ENCODE data around the gene CD274.
"Not testable (repeated sequence)": the region's sequence is repeated elsewhere in the genome, so short reads cannot be mapped to it uniquely, and the experiment has no call there.

CD274 gene

GRCh38 chr9:5450359-5451091 lies at the start of gene CD274:
TSS of gene CD274 (plus strand) at chr9:5450542. CDS start at chr9:5456114, 5,572 bp downstream.
- DNase-seq = peak; percentile 70

DNA sequence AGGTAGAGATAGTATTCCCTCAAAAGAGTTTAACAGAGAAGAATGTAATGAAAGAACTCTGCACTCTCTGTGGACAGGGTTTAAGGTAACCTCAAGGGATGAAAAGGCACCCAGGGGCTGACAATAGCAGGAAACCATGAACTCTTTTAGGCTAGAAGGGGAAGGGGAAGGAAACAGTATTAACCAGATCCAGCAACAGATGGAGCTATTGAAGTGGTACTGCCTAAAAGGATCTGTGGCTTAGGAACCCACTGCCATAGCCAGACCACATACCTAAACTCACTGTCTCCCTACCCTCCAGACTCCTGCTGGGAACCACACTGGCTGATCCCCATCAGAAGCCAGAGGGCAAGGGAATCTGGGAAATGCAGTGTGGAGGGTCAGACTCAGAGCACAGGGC lies 48.1 kb upstream of the CD274 start:
- DNase-seq = no peak

- DNase-seq = no peak
These were observed 41.7 kb upstream of the CD274 start for GRCh38 chr9:5408596-5408995.

DNA sequence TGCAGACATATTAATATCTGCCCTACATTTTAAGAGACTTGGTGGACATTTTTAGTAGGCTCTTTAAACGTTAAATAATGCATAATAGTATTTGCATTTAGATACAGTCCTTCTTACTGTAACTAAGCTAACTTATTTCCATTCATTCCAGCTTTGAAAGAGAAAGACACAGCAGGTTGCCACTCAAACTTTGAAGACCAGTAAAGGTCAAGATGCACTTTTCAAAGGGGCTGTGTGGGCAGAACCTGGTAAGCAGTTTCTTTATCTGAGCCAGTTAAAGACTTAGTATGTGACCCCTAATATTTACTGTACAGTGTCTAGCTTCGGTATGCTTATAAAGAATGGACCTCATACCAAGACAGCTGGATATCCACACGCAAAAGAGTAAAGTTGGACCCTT lies 33.4 kb upstream of the CD274 start:
- DNase-seq = no peak

- DNase-seq = no peak
These were observed 31.9 kb upstream of the CD274 start for GRCh38 chr9:5418481-5418880.

- no peak for DNase-seq
These were observed 30.4 kb upstream of the CD274 start for GRCh38 chr9:5419987-5420386.

GRCh38 chr9:5421163-5421562 lies 29.2 kb upstream of the CD274 start:
- DNase-seq = no peak

- no peak for DNase-seq
These were observed 28.1 kb upstream of the CD274 start for GRCh38 chr9:5422276-5422675.

DNA sequence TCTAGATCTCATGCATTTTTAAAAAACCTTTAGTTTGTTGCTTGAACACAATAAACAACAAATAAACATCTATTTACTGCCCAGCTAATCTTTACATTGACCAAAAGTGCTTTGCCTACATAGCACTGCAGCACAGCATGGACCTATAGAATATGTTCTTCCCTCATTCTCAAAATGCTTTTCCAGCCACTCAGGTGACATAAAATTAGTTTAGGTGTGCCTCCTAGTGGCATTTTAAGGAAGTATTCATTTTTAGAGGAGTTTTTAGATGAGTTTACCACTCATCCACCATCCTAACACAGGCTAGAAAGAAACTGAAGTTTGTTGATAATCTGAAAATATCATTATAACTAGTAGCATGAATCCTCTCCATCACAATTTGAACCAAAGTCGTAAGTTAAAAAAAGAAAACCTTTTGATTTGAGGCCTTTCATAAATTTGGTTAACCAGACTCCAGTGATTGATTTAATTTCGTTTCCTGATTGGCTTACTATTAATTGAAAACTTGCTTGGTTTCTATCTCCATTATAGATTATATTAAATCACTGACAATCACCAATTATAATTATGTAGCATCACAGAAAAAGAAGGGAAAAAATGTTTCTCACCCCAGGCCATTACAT lies 25.2 kb upstream of the CD274 start:
- DNase-seq = peak; percentile 13

DNA sequence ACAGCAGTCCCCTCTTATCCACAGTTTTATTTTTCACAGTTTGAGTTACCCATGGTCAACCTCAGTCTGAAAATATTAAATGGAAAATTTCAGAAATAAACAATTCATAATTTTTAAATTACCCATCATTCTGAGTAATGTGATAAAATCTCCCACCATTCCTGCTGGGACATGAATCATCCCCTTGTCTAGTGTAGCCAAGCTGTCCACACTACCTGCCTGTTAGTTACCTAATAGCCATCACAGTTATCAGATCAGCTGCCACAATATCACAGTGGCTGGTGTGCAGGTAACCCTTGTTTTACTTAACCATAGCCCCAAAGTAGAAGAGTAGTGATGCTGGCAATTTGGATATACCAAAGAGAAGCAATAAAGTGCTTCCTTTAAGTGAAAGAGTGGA lies 23.3 kb upstream of the CD274 start:
- DNase-seq = no peak

- no peak for DNase-seq
These were observed 22.2 kb upstream of the CD274 start for GRCh38 chr9:5428172-5428571.

DNA sequence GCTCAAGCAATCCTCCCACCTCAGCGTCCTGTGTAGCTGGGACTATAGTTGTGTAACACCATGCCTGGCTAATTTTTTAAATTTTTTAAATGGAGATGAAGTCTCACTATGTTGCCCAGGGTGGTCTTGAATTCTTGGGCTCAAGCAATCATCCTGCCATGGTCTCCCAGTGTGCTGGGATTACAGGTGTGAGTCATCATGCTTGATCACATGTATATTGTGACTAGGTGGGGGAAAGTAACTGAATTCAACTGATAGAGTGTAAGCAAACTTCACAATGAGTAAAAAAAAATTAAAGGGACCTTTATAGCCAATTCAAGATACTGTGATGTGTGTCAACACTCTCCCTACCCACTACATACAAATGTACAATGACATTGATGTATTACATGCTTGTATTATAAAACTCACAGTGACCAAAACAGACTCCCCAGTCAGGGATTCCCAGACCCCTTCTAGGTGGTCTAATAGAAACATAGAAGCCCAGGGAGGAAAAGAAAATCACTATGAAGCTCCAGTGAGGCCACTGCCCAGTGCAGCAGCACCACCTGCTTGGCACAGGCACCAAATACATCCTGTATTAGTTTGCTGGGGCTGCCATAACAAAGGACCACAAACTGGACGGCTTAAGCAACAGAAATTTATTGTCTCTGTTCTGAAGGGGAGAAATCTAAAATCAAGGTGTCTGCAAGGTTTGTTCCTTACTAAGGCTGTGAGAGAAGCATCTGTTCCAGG lies 21.4 kb upstream of the CD274 start:
- no peak for DNase-seq

GRCh38 chr9:5429873-5430564 lies 20.3 kb upstream of the CD274 start:
- DNase-seq = no peak

GRCh38 chr9:5430912-5431311 lies 19.4 kb upstream of the CD274 start:
- no peak for DNase-seq

GRCh38 chr9:5432890-5433289 lies 17.5 kb upstream of the CD274 start:
- not testable (repeated sequence) for DNase-seq

DNA sequence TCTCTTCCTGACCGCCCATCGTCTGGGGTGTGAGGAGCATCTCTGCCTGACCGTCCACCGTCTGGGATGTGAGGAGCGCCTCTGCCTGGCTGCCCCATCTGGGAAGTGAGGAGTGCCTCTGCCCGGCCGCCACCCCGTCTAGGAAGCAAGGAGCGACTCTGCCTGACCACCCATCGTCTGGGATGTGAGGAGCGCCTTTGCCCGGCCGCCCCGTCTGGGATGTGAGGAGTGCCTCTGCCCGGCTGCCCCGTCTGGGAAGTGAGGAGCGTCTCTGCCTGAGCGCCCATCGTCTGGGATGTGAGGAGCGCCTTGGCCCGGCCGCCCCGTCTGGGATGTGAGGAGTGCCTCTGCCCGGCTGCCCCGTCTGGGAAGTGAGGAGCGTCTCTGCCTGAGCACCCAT lies 17.0 kb upstream of the CD274 start:
- DNase-seq = not testable (repeated sequence)

DNA sequence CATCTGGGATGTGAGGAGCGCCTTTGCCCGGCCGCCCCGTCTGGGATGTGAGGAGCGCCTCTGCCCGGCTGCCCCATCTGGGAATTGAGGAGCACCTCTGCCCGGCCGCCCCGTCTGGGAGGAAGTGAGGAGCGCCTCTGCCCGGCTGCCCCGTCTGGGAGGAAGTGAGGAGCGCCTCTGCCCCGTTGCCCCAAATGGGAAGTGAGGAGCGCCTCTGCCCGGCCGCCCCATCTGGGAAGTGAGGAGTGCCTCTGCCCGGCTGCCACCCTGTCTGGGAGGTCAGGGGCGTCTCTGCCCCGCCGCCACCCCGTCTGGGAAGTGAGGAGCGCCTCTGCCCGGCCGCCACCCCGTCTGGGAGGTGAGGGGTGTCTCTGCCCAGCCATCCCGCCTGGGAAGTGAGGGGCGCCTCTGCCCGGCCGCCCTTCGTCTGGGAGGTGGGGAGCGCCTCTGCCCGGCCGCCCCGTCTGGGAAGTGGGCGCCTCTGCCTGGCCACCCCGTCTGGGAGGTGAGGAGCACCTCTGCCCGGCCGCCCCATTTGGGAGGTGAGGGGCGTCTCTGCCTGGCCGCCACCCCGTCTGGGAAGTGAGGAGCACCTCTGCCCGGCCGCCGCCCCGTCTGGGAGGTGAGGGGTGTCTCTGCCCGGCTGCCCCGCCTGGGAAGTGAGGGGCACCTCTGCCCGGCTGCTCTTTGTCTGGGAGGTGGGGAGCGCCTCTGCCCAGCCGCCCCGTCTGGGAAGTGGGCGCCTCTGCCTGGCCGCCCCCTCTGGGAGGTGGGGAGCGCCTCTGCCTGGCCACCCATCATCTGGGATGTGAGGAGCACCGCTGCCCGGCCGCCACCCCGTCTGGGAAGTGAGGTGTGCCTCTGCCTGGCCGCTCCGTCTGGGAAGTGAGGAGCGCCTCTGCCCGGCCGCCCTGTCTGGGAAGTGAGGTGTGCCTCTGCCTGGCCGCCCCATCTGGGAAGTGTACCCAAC lies 16.2 kb upstream of the CD274 start:
- not testable (repeated sequence) for DNase-seq

- no peak for DNase-seq
These were observed 14.4 kb upstream of the CD274 start for GRCh38 chr9:5435912-5436311.

GRCh38 chr9:5436441-5436840 lies 13.9 kb upstream of the CD274 start:
- no peak for DNase-seq

- peak; percentile 89 for DNase-seq
These were observed 12.8 kb upstream of the CD274 start, which contains the start of gene PLGRKT for GRCh38 chr9:5437254-5438216. TSS of gene PLGRKT (minus strand) at chr9:5437925. CDS start at chr9:5431977, 5,948 bp downstream.
